ENCODE results near the gene MAP2K2.

DNA sequence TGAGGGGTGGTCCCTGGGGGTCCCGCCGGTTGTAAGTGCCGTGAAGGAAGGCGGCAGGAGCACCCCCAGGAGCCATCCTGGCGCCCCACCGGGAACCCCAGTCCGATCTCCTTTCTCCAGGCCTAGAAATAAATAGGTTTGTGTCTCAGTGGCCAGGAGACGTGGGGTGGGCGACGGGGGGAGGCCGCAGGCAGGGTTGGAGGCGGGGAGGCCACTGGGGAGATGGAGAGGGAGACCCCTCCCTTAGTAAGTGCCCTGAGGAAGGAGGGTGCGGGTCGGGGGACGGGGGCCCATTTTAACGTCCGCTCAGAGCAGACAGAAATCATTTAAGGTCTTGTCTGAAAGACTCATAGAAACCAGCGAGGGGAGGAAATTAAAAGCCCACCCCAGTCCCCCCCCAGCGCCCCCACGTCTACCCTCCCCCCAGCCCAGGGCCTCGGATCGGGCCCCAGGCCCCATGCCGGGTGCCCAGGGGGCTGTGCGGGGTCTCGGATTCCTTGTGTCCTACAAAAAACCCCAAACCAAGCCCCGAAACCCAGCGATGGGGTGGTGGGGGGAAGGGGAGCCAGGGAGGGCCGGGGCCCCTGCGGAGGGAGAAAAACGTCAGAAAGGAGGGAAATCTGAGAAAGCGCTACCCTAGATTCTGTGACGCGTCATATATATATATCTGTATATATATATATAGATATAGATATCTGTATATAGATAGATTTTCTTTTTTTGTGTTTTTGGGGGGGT, 76.8 kb downstream of the MAP2K2 start:
- no peak for TF ChIP-seq POLR2A (IDR thresholded peaks at IDR 0.05)
- TF ChIP-seq, protein P1, sequence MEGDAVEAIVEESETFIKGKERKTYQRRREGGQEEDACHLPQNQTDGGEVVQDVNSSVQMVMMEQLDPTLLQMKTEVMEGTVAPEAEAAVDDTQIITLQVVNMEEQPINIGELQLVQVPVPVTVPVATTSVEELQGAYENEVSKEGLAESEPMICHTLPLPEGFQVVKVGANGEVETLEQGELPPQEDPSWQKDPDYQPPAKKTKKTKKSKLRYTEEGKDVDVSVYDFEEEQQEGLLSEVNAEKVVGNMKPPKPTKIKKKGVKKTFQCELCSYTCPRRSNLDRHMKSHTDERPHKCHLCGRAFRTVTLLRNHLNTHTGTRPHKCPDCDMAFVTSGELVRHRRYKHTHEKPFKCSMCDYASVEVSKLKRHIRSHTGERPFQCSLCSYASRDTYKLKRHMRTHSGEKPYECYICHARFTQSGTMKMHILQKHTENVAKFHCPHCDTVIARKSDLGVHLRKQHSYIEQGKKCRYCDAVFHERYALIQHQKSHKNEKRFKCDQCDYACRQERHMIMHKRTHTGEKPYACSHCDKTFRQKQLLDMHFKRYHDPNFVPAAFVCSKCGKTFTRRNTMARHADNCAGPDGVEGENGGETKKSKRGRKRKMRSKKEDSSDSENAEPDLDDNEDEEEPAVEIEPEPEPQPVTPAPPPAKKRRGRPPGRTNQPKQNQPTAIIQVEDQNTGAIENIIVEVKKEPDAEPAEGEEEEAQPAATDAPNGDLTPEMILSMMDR (IDR thresholded peaks at IDR 0.05): no peak
